Panc1 (cell line): ENCODE results near the gene CGA. TPM values are rescaled to one million over a fixed set of nuclear protein-coding genes. Genes with fewer than 3 reads are reported as not detected.

Experiments used
- ATAC-seq: fragments of 200-7000 bp; cut with Tn5 transposase; 2 replicates; pipeline ENCODE4 v1.9.1; 2020; ENCODE audit warnings: mild to moderate bottlenecking, moderate library complexity
- BruUV-seq: library from RNA; stranded (reverse); fragments of 400-500 nt; replicated peaks from 2 replicates; lab custom pipeline; 2021; lab: Mats Ljungman, UMichigan
- CTCF ChIA-PET: fragments of 300-600 bp; sonication (Branson Sonifier 250); formaldehyde crosslinking; loops from one replicate; lab custom pipeline; 2022; ENCODE audit warnings: antibody characterized with exemption; lab: Charles Lee
- POLR2A ChIA-PET: fragments of 300-600 bp; sonication (Branson Sonifier 250); formaldehyde crosslinking; loops from one replicate; lab custom pipeline; 2022; ENCODE audit warnings: antibody characterized with exemption; lab: Charles Lee
- DNase-seq: peaks from one replicate; pipeline ENCODE4 v3.0.0-alpha.2; 2010; ENCODE audit warnings: low read depth, low spot score
- H3K27ac ChIP-seq: 2 replicates; pipeline ENCODE4 v1.5.1; 2011; ENCODE audit warnings: mild to moderate bottlenecking, low read length, inconsistent platforms
- H3K27me3 ChIP-seq: fragments of 200-500 bp; sonication (Bioruptor generic); 2 replicates; pipeline ENCODE4 v1.6.0; 2014; ENCODE audit warnings: low read length, inconsistent platforms; ENCODE audit not compliant: control insufficient read depth, insufficient read depth
- H3K36me3 ChIP-seq: fragments of 200-500 bp; sonication (Bioruptor generic); 2 replicates; pipeline ENCODE4 v1.5.1; 2014; ENCODE audit warnings: inconsistent platforms, mild to moderate bottlenecking, low read length, moderate library complexity; ENCODE audit not compliant: control insufficient read depth, insufficient read depth
- H3K4me1 ChIP-seq: 2 replicates; pipeline ENCODE4 v1.5.1; 2011; ENCODE audit warnings: inconsistent platforms, mild to moderate bottlenecking, low read length, moderate library complexity; ENCODE audit not compliant: control insufficient read depth, insufficient read depth
- H3K4me3 ChIP-seq, 2 experiments: 2 replicates each; pipeline ENCODE4 v1.5.1; 2011 to 2012; ENCODE audit warnings: low read depth in 2 of 2, low read length in 2 of 2, mild to moderate bottlenecking in 2 of 2, inconsistent platforms in 1 of 2, moderate library complexity in 1 of 2
- H3K9me3 ChIP-seq: fragments of 200-500 bp; sonication (Bioruptor generic); 2 replicates; pipeline ENCODE4 v1.5.1; 2014; ENCODE audit warnings: low read depth, mild to moderate bottlenecking, inconsistent platforms, low read length, moderate library complexity; ENCODE audit not compliant: control insufficient read depth, insufficient read depth
- POLR2AphosphoS5 ChIP-seq: IDR thresholded peaks from 2 replicates; pipeline ENCODE4 v1.6.1; 2012; ENCODE audit warnings: mild to moderate bottlenecking, low read depth, low read length, moderate library complexity
- SIN3A ChIP-seq: IDR thresholded peaks from 2 replicates; pipeline ENCODE4 v1.6.1; 2012; ENCODE audit warnings: low read depth, mild to moderate bottlenecking, low read length, moderate library complexity, borderline replicate concordance; ENCODE audit not compliant: insufficient read depth
- TCF7L2 ChIP-seq: IDR thresholded peaks from 2 replicates; pipeline ENCODE4 v1.6.1; 2011; ENCODE audit warnings: mild to moderate bottlenecking, low read depth, low read length, inconsistent platforms
- in situ Hi-C: cut with HindIII; loops from 2 replicates; pipeline ENCODE4 v1.10.0; 2016; ENCODE audit warnings: low sequenced_read_pairs, low pct_unique_long_range_greater_than_20kb
- intact Hi-C: fragments of 100-400 bp; cut with micrococcal nuclease; formaldehyde crosslinking; loops from one replicate; pipeline ENCODE4 v1.10.0; 2022; ENCODE audit not compliant: unreplicated experiment
- total RNA-seq: library from RNA; stranded (reverse); gene quantifications from one replicate; pipeline ENCODE4 v1.2.1, GENCODE V29; 2021; ENCODE audit not compliant: unreplicated experiment
- TF ChIP-seq, protein P1 (sequence below): fragments of 450-650 bp; IDR thresholded peaks from 2 replicates; pipeline ENCODE4 v1.5.1; 2017; ENCODE audit warnings: mild to moderate bottlenecking
- TF ChIP-seq, protein P2 (sequence below), 2 experiments: IDR thresholded peaks; 2 replicates each; pipeline ENCODE4 v1.6.1; 2011 to 2012; ENCODE audit warnings: low read depth in 2 of 2, control low read depth in 1 of 2, low read length in 1 of 2, mild to moderate bottlenecking in 1 of 2, moderate library complexity in 1 of 2; ENCODE audit not compliant: insufficient read depth in 1 of 2

CGA gene
- total RNA-seq, 1 experiment from 2014 or later = not detected

DNA sequence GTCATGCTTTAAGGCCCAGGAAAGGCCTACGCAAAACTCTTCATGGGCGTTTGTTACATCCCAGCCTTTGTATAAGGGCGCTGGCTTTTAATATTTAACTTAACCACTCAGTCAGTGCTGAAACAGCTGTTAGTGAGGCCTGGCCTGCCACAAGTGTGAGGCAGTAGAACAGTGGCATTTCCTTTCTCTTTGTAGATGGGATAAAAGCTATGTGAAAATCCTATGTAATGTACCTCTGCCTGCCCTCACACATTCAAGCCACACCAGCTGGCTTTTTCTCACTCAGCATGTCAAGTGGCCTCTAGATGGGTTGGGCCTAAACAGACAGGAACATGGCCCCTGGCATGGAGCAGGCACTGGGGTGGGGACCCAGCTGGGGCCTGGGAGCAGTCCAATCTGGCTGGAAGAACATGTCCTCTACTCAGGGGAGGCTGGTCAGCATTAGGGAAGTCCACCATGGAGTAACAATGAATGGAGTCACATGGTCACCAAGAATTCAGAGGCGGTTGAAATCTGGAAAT, 20.7 kb downstream of the CGA start:
- TF ChIP-seq, protein P1, sequence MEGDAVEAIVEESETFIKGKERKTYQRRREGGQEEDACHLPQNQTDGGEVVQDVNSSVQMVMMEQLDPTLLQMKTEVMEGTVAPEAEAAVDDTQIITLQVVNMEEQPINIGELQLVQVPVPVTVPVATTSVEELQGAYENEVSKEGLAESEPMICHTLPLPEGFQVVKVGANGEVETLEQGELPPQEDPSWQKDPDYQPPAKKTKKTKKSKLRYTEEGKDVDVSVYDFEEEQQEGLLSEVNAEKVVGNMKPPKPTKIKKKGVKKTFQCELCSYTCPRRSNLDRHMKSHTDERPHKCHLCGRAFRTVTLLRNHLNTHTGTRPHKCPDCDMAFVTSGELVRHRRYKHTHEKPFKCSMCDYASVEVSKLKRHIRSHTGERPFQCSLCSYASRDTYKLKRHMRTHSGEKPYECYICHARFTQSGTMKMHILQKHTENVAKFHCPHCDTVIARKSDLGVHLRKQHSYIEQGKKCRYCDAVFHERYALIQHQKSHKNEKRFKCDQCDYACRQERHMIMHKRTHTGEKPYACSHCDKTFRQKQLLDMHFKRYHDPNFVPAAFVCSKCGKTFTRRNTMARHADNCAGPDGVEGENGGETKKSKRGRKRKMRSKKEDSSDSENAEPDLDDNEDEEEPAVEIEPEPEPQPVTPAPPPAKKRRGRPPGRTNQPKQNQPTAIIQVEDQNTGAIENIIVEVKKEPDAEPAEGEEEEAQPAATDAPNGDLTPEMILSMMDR = no peak
- no peak for TF ChIP-seq TCF7L2
- TF ChIP-seq, protein P2, sequence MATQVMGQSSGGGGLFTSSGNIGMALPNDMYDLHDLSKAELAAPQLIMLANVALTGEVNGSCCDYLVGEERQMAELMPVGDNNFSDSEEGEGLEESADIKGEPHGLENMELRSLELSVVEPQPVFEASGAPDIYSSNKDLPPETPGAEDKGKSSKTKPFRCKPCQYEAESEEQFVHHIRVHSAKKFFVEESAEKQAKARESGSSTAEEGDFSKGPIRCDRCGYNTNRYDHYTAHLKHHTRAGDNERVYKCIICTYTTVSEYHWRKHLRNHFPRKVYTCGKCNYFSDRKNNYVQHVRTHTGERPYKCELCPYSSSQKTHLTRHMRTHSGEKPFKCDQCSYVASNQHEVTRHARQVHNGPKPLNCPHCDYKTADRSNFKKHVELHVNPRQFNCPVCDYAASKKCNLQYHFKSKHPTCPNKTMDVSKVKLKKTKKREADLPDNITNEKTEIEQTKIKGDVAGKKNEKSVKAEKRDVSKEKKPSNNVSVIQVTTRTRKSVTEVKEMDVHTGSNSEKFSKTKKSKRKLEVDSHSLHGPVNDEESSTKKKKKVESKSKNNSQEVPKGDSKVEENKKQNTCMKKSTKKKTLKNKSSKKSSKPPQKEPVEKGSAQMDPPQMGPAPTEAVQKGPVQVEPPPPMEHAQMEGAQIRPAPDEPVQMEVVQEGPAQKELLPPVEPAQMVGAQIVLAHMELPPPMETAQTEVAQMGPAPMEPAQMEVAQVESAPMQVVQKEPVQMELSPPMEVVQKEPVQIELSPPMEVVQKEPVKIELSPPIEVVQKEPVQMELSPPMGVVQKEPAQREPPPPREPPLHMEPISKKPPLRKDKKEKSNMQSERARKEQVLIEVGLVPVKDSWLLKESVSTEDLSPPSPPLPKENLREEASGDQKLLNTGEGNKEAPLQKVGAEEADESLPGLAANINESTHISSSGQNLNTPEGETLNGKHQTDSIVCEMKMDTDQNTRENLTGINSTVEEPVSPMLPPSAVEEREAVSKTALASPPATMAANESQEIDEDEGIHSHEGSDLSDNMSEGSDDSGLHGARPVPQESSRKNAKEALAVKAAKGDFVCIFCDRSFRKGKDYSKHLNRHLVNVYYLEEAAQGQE (IDR thresholded peaks at IDR 0.05; ENCODE audit: insufficient read depth in 1 of 2, low read depth in 2 of 2, low read length in 1 of 2) = no peak
- no peak for TF ChIP-seq SIN3A
- TF ChIP-seq POLR2AphosphoS5 = no peak
- ATAC-seq (no peak), DNase-seq (no peak)
- H3K36me3 ChIP-seq = no peaks in the 10 kb centered on the region
- intact Hi-C loops (loop anchor here (10.0 kb wide), 1 partner anchor 171 kb away; no protein-coding TSS in a partner anchor), in situ Hi-C loops (no loop called here)
- H3K4me3 ChIP-seq = no peak overlapping the region
- ChIA-PET POLR2A (no interaction called here), CTCF (no interaction called here)
- 0 out of 2 replicates have a peak, but pooled peaks cover 7% of the 10 kb centered on the region for H3K27me3 ChIP-seq
- H3K4me1 ChIP-seq = no peaks in the 10 kb centered on the region
- H3K27ac ChIP-seq = no peak overlapping the region
- BruUV-seq = no TSS peak
- H3K9me3 ChIP-seq = no peaks in the 10 kb centered on the region

DNA sequence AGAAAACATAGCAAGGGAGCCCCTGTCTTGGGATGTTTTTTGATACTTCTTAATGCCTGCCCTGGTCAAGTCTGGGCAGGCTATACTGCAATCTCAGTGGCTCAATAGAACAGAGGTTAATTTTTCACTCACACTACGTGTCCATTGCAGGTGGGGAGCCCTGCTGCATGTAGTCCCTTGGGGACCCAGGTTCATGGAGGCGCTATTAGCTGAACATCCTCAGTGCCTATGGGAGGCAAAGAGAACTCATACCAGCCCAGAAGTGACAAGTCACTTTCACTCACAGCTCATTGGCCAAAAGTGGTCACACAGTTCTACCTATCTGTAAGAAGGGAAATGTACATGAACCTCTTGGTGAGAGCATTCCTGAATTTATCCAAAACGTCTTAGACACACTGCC, 23.2 kb downstream of the CGA start:
- H3K4me3 ChIP-seq = no peak overlapping the region
- DNase-seq = no peak
- H3K27me3 ChIP-seq = peaks cover 15% of the 10 kb centered on the region; the same call in 1 of the 2 replicates
- intact Hi-C loops (loop anchor here (10.0 kb wide), 1 partner anchor 173 kb away; no protein-coding TSS in a partner anchor), in situ Hi-C loops (no loop called here)
- H3K4me1 ChIP-seq = no peaks in the 10 kb centered on the region
- TF ChIP-seq, protein P1 = no peak
- TF ChIP-seq, protein P2 (IDR thresholded peaks at IDR 0.05; ENCODE audit: insufficient read depth in 1 of 2, low read depth in 2 of 2, low read length in 1 of 2) = no peak
- H3K9me3 ChIP-seq = no peaks in the 10 kb centered on the region
- ATAC-seq = no peak
- POLR2A ChIA-PET = no interaction called here
- no TSS peak for BruUV-seq
- H3K36me3 ChIP-seq = no peaks in the 10 kb centered on the region
- H3K27ac ChIP-seq = no peak overlapping the region
- CTCF ChIA-PET = no interaction called here
